Measurements from ENCODE around the gene TESK1.
A peak's percentile ranks its signal among the peaks of the same experiment; 100 is the strongest.
"Not testable (repeated sequence)": the region's sequence is repeated elsewhere in the genome, so short reads cannot be mapped to it uniquely, and the experiment has no call there.

TESK1 gene

GRCh38 chr9:35611230-35611797 is 6.3 kb downstream of the TESK1 start:
- DNase-seq (ENCODE audit: insufficient read length, low spot score) = no peak
- peak; percentile 65 for TF ChIP-seq CTCF (IDR thresholded peaks at IDR 0.05; ENCODE audit: insufficient read depth, missing control alignments)
- FAIRE-seq = peak; percentile 41

GRCh38 chr9:35612066-35612465 is 7.0 kb downstream of the TESK1 start:
- DNase-seq (ENCODE audit: insufficient read length, low spot score); FAIRE-seq: not testable (repeated sequence)

GRCh38 chr9:35612843-35613242 is 7.8 kb downstream of the TESK1 start:
- FAIRE-seq = no peak
- DNase-seq (ENCODE audit: insufficient read length, low spot score) = no peak
- no peak for TF ChIP-seq CTCF (IDR thresholded peaks at IDR 0.05; ENCODE audit: insufficient read depth, missing control alignments)

GRCh38 chr9:35615981-35616680 is 11.1 kb downstream of the TESK1 start:
- no peak for TF ChIP-seq CTCF (IDR thresholded peaks at IDR 0.05; ENCODE audit: insufficient read depth, missing control alignments)
- DNase-seq (ENCODE audit: insufficient read length, low spot score) (no peak), FAIRE-seq (no peak)

GRCh38 chr9:35616681-35617459 is 11.8 kb downstream of the TESK1 start:
- FAIRE-seq (no peak), DNase-seq (ENCODE audit: insufficient read length, low spot score) (peak; percentile 62)
- TF ChIP-seq CTCF (IDR thresholded peaks at IDR 0.05; ENCODE audit: insufficient read depth, missing control alignments) = no peak

GRCh38 chr9:35617548-35617947 is 12.5 kb downstream of the TESK1 start:
- DNase-seq (ENCODE audit: insufficient read length, low spot score) (no peak), FAIRE-seq (no peak)
- no peak for TF ChIP-seq CTCF (IDR thresholded peaks at IDR 0.05; ENCODE audit: insufficient read depth, missing control alignments)

GRCh38 chr9:35618325-35618727 is 13.3 kb downstream of the TESK1 start, which contains the start of gene CD72:
Gene CD72, minus strand, starts transcription at chr9:35618413. Its CDS starts 110 bp downstream, at chr9:35618303.
- FAIRE-seq (no peak), DNase-seq (ENCODE audit: insufficient read length, low spot score) (no peak)

More at GRCh38 chr9:35618325-35618727, 13.3 kb downstream of the TESK1 start, which contains the start of gene CD72:
- TF ChIP-seq CTCF (IDR thresholded peaks at IDR 0.05; ENCODE audit: insufficient read depth, missing control alignments) = no peak

All from D721Med (cell line).